Endodermal cell (in vitro differentiated cells): Measurements from ENCODE around the gene ZNF213. TPM values are rescaled to one million over a fixed set of nuclear protein-coding genes. Genes with fewer than 3 reads are reported as not detected.

Source experiments
- DNase-seq: peaks from one replicate; pipeline ENCODE4 v3.0.0-alpha.2; 2017
- H3K27ac ChIP-seq: 2 replicates; pipeline ENCODE4 v1.5.1; 2013; ENCODE audit warnings: mild to moderate bottlenecking, low read depth, low read length, moderate library complexity
- H3K27me3 ChIP-seq: 2 replicates; pipeline ENCODE4 v1.6.1; 2013; ENCODE audit warnings: mild to moderate bottlenecking, low read length, moderate library complexity; ENCODE audit not compliant: insufficient read depth, control insufficient read depth, poor library complexity, severe bottlenecking
- H3K36me3 ChIP-seq: 2 replicates; pipeline ENCODE4 v1.7.0; 2013; ENCODE audit warnings: mild to moderate bottlenecking, low read length, moderate library complexity; ENCODE audit not compliant: control insufficient read depth, insufficient read depth
- H3K4me1 ChIP-seq: one replicate; pipeline ENCODE4 v1.7.0; 2013; ENCODE audit warnings: low read length; ENCODE audit not compliant: control insufficient read depth, insufficient read depth
- H3K4me3 ChIP-seq: 2 replicates; pipeline ENCODE4 v1.5.1; 2013; ENCODE audit warnings: mild to moderate bottlenecking, low read length, moderate library complexity
- H3K9ac ChIP-seq: 2 replicates; pipeline ENCODE4 v1.6.1; 2013; ENCODE audit warnings: mild to moderate bottlenecking, low read length, moderate library complexity; ENCODE audit not compliant: poor library complexity, severe bottlenecking; ENCODE audit errors: extremely low read depth
- H3K9me3 ChIP-seq: 2 replicates; pipeline ENCODE4 v1.6.1; 2013; ENCODE audit warnings: mild to moderate bottlenecking, low read length, moderate library complexity; ENCODE audit not compliant: control insufficient read depth
- H3K27ac Mint-ChIP-seq: 2 replicates; pipeline ENCODE4 v1.8.0; 2020; ENCODE audit warnings: mixed read lengths
- H3K27me3 Mint-ChIP-seq: 2 replicates; pipeline ENCODE4 v1.8.0; 2021; ENCODE audit warnings: mild to moderate bottlenecking, mixed read lengths; ENCODE audit not compliant: insufficient read depth
- H3K36me3 Mint-ChIP-seq: 2 replicates; pipeline ENCODE4 v1.8.0; 2020; ENCODE audit warnings: low read depth, mixed read lengths
- H3K4me1 Mint-ChIP-seq: 2 replicates; pipeline ENCODE4 v1.8.0; 2020; ENCODE audit warnings: mixed read lengths
- H3K4me3 Mint-ChIP-seq: 2 replicates; pipeline ENCODE4 v1.8.0; 2020; ENCODE audit warnings: mild to moderate bottlenecking, moderate library complexity, mixed read lengths
- H3K9me3 Mint-ChIP-seq: 2 replicates; pipeline ENCODE4 v1.8.0; 2020; ENCODE audit warnings: mild to moderate bottlenecking, mixed read lengths
- CTCF ChIP-seq: fragments of 200-600 bp; sonication (generic); conservative IDR thresholded peaks from 2 replicates; pipeline ENCODE4 v1.5.0; 2021; ENCODE audit warnings: antibody characterized with exemption, mild to moderate bottlenecking
- WGBS, 2 experiments: methylation state at CpG; one replicate each; pipeline versions ENCODE4 v1.1.5 to v1.1.7; 2013; ENCODE audit warnings: missing lambda C conversion rate in 2 of 2, mixed read lengths in 1 of 2; ENCODE audit not compliant: insufficient coverage in 1 of 2, insufficient read length in 1 of 2; 5-methylcytosine and 5-hydroxymethylcytosine counted together
- total RNA-seq, 2 donors: library from RNA; stranded (reverse); fragmentation: NEBNext Ultra II Directional in 1 of 2; extraction: Animal tissue kit (Norgen Biotek cat#: 25700) in 1 of 2; gene quantifications; 2 replicates in 1 of 2; 3 replicates in 1 of 2; pipeline ENCODE4 v1.2.1, GENCODE V29; 2021

Gene ZNF213
- total RNA-seq, 2 donors from 2014 or later: 5.1 to 6.3 TPM

GRCh38 chr16:3147757-3148104 is 12.9 kb downstream of the ZNF213 start:
- no peak overlapping the region for H3K9ac ChIP-seq
- DNase-seq: no peak
- H3K4me3 ChIP-seq: no peak overlapping the region
- H3K36me3 ChIP-seq: no peaks in the 10 kb centered on the region
- H3K27me3 Mint-ChIP-seq: peaks cover 17% of the 10 kb centered on the region
- H3K27ac Mint-ChIP-seq: no peak overlapping the region
- WGBS, 2 experiments: 88 to 92% methylated on average over 4 to 5 of the region's 5 CpGs
- no peak overlapping the region for H3K4me3 Mint-ChIP-seq
- no peaks in the 10 kb centered on the region for H3K4me1 ChIP-seq
- H3K9me3 Mint-ChIP-seq: no peaks in the 10 kb centered on the region
- H3K4me1 Mint-ChIP-seq: peaks cover 4% of the 10 kb centered on the region
- no peak overlapping the region for H3K27ac ChIP-seq
- H3K36me3 Mint-ChIP-seq: no peaks in the 10 kb centered on the region
- H3K9me3 ChIP-seq: no peaks in the 10 kb centered on the region
- peaks cover 19% of the 10 kb centered on the region for H3K27me3 ChIP-seq
- TF ChIP-seq CTCF: no peak

GRCh38 chr16:3148256-3149192 is 13.7 kb downstream of the ZNF213 start:
- Histone ChIP-seq H3K27me3 (peaks cover 19% of the 10 kb centered on the region), H3K9me3 (no peaks in the 10 kb centered on the region), H3K27ac (no peak overlapping the region), H3K4me1 (no peaks in the 10 kb centered on the region), H3K4me3 (no peak overlapping the region), H3K36me3 (no peaks in the 10 kb centered on the region), H3K9ac (no peak overlapping the region)
- H3K4me1 Mint-ChIP-seq: peaks cover 4% of the 10 kb centered on the region
- H3K4me3 Mint-ChIP-seq: peak overlapping the region; percentile 82
- H3K36me3 Mint-ChIP-seq: no peaks in the 10 kb centered on the region
- no peaks in the 10 kb centered on the region for H3K9me3 Mint-ChIP-seq
- 93 to 94% methylated on average over 11 to 13 of the region's 13 CpGs for WGBS, 2 experiments
- peaks cover 18% of the 10 kb centered on the region for H3K27me3 Mint-ChIP-seq
- TF ChIP-seq CTCF: no peak
- H3K27ac Mint-ChIP-seq: no peak overlapping the region
- DNase-seq: no peak

GRCh38 chr16:3149193-3149530 is 14.3 kb downstream of the ZNF213 start:
- Mint-ChIP-seq H3K4me1 (peaks cover 4% of the 10 kb centered on the region), H3K27me3 (peaks cover 20% of the 10 kb centered on the region), H3K4me3 (peak overlapping the region; percentile 82), H3K36me3 (no peaks in the 10 kb centered on the region), H3K27ac (no peak overlapping the region), H3K9me3 (no peaks in the 10 kb centered on the region)
- no peak for TF ChIP-seq CTCF
- no peaks in the 10 kb centered on the region for H3K36me3 ChIP-seq
- WGBS, 2 experiments: 94 to 98% methylated on average over 5 to 6 of the region's 6 CpGs
- H3K27ac ChIP-seq: no peak overlapping the region
- no peaks in the 10 kb centered on the region for H3K9me3 ChIP-seq
- no peak for DNase-seq
- no peaks in the 10 kb centered on the region for H3K4me1 ChIP-seq
- H3K27me3 ChIP-seq: peaks cover 19% of the 10 kb centered on the region
- peak overlapping the region; percentile 90 for H3K4me3 ChIP-seq
- no peak overlapping the region for H3K9ac ChIP-seq
